ENCODE data around the gene PTPN11.

PTPN11 gene

GRCh38 chr12:112482733-112483132 is 64.0 kb downstream of the PTPN11 start:
- no peak for DNase-seq
- Mint-ChIP-seq H3K4me3 (no peak overlapping the region), H3K9me3 (peaks cover 11% of the 10 kb centered on the region), H3K27me3 (ENCODE audit: low read depth, poor library complexity) (peaks cover 3% of the 10 kb centered on the region), H3K36me3 (ENCODE audit: low read depth) (peaks cover 91% of the 10 kb centered on the region), H3K4me1 (no peaks in the 10 kb centered on the region), H3K27ac (no peak overlapping the region)
- no peak for TF ChIP-seq CTCF (IDR thresholded peaks at IDR 0.05)

- no peaks in the 10 kb centered on the region for H3K4me1 Mint-ChIP-seq
- DNase-seq, result no peak
- no peak overlapping the region for H3K4me3 Mint-ChIP-seq
- peaks cover under 1% of the 10 kb centered on the region for H3K27me3 Mint-ChIP-seq (ENCODE audit: low read depth, poor library complexity)
- H3K27ac Mint-ChIP-seq, result no peak overlapping the region
- no peaks in the 10 kb centered on the region for H3K9me3 Mint-ChIP-seq
- peaks cover 79% of the 10 kb centered on the region for H3K36me3 Mint-ChIP-seq (ENCODE audit: low read depth)
- TF ChIP-seq CTCF (IDR thresholded peaks at IDR 0.05), result no peak
These were observed 67.6 kb downstream of the PTPN11 start for GRCh38 chr12:112486361-112486760.

GRCh38 chr12:112488257-112488876 is 69.6 kb downstream of the PTPN11 start:
- no peak for DNase-seq
- no peaks in the 10 kb centered on the region for H3K27me3 Mint-ChIP-seq (ENCODE audit: low read depth, poor library complexity)
- no peaks in the 10 kb centered on the region for H3K9me3 Mint-ChIP-seq
- TF ChIP-seq CTCF (IDR thresholded peaks at IDR 0.05), result no peak
- no peak overlapping the region for H3K4me3 Mint-ChIP-seq
- peaks cover 81% of the 10 kb centered on the region for H3K36me3 Mint-ChIP-seq (ENCODE audit: low read depth)
- no peaks in the 10 kb centered on the region for H3K4me1 Mint-ChIP-seq
- peak overlapping the region; percentile 46 for H3K27ac Mint-ChIP-seq

- TF ChIP-seq CTCF (IDR thresholded peaks at IDR 0.05), result no peak
- no peak for DNase-seq
- Mint-ChIP-seq H3K27me3 (ENCODE audit: low read depth, poor library complexity) (no peaks in the 10 kb centered on the region), H3K9me3 (no peaks in the 10 kb centered on the region), H3K4me1 (no peaks in the 10 kb centered on the region), H3K36me3 (ENCODE audit: low read depth) (peaks cover 81% of the 10 kb centered on the region), H3K4me3 (no peak overlapping the region), H3K27ac (no peak overlapping the region)
These were observed 70.7 kb downstream of the PTPN11 start for GRCh38 chr12:112489456-112489855.

- no peaks in the 10 kb centered on the region for H3K4me1 Mint-ChIP-seq
- DNase-seq, result no peak
- H3K9me3 Mint-ChIP-seq, result no peaks in the 10 kb centered on the region
- H3K27ac Mint-ChIP-seq, result no peak overlapping the region
- TF ChIP-seq CTCF (IDR thresholded peaks at IDR 0.05), result no peak
- no peak overlapping the region for H3K4me3 Mint-ChIP-seq
- no peaks in the 10 kb centered on the region for H3K27me3 Mint-ChIP-seq (ENCODE audit: low read depth, poor library complexity)
- H3K36me3 Mint-ChIP-seq (ENCODE audit: low read depth), result peaks cover 77% of the 10 kb centered on the region
These were observed 77.7 kb downstream of the PTPN11 start for GRCh38 chr12:112496496-112496895.

GRCh38 chr12:112498580-112498979 is 79.8 kb downstream of the PTPN11 start:
- Mint-ChIP-seq H3K27ac (peak overlapping the region; percentile 73), H3K4me1 (peaks cover 2% of the 10 kb centered on the region), H3K9me3 (no peaks in the 10 kb centered on the region), H3K36me3 (ENCODE audit: low read depth) (peaks cover 72% of the 10 kb centered on the region), H3K27me3 (ENCODE audit: low read depth, poor library complexity) (no peaks in the 10 kb centered on the region), H3K4me3 (no peak overlapping the region)
- no peak for DNase-seq
- TF ChIP-seq CTCF (IDR thresholded peaks at IDR 0.05), result no peak
